PC-9 (cell line): ENCODE results near the gene FBXL14.

Experiments used
- CTCF ChIP-seq: fragments of 200-600 bp; sonication (generic); conservative IDR thresholded peaks from 2 replicates; pipeline ENCODE4 v1.6.1; 2017; ENCODE audit warnings: mixed run types, antibody characterized with exemption, mild to moderate bottlenecking, moderate library complexity
- EZH2 ChIP-seq: fragments of 200-600 bp; sonication (generic); IDR thresholded peaks from 2 replicates; pipeline ENCODE4 v1.8.0; 2017; ENCODE audit warnings: antibody characterized with exemption, low read depth

GRCh38 chr12:1614360-1614759, 20.0 kb upstream of the FBXL14 start:
- no peak for TF ChIP-seq CTCF
- no peak for TF ChIP-seq EZH2
